HFFc6 (cell line): ENCODE measurements around the gene PCDHA4. TPM values are rescaled to one million over a fixed set of nuclear protein-coding genes. Genes with fewer than 3 reads are reported as not detected.
"Not testable (repeated sequence)": the region's sequence is repeated elsewhere in the genome, so short reads cannot be mapped to it uniquely, and the experiment has no call there.

Experiments used
- DNase-seq: peaks from one replicate; pipeline ENCODE4 v3.0.0-alpha.2; 2018
- H3K27ac Mint-ChIP-seq: 2 replicates; pipeline ENCODE4 v1.8.0; 2020; ENCODE audit warnings: mild to moderate bottlenecking, mixed read lengths
- H3K27me3 Mint-ChIP-seq: 2 replicates; pipeline ENCODE4 v1.8.0; 2021; ENCODE audit warnings: mild to moderate bottlenecking, moderate library complexity, mixed read lengths; ENCODE audit not compliant: insufficient read depth
- H3K36me3 Mint-ChIP-seq: 2 replicates; pipeline ENCODE4 v1.8.0; 2021; ENCODE audit warnings: low read depth, mixed read lengths
- H3K4me1 Mint-ChIP-seq: 2 replicates; pipeline ENCODE4 v1.8.0; 2020; ENCODE audit warnings: low read depth, mixed read lengths
- H3K4me3 Mint-ChIP-seq: 2 replicates; pipeline ENCODE4 v1.8.0; 2020; ENCODE audit warnings: mild to moderate bottlenecking, moderate library complexity, mixed read lengths
- H3K9me3 Mint-ChIP-seq: 2 replicates; pipeline ENCODE4 v1.8.0; 2020; ENCODE audit warnings: mild to moderate bottlenecking, mixed read lengths
- total RNA-seq, 6 experiments: library from RNA; stranded (reverse); fragmentation: NEBNext Ultra II Directional; extraction: Animal tissue kit (Norgen Biotek cat#: 25700); gene quantifications; 2 replicates in 1 of 6; 3 replicates in 5 of 6; pipeline ENCODE4 v1.2.3, GENCODE V29; 2021
- TF ChIP-seq, protein P1 (sequence below): fragments of 200-600 bp; sonication (generic); IDR thresholded peaks from 2 replicates; pipeline ENCODE4 v1.5.0; 2021; ENCODE audit warnings: antibody characterized with exemption, mild to moderate bottlenecking

Gene PCDHA4
- total RNA-seq, 6 experiments from 2014 or later = 0.05 TPM; not detected in 5

- Mint-ChIP-seq H3K27me3 (no peaks in the 10 kb centered on the region; the same call in 1 of the 2 replicates), H3K4me3 (no peak overlapping the region), H3K36me3 (peaks cover 5% of the 10 kb centered on the region; the same call in 1 of the 2 replicates), H3K4me1 (no peaks in the 10 kb centered on the region), H3K9me3 (0 out of 2 replicates have a peak, but pooled peaks cover 4% of the 10 kb centered on the region), H3K27ac (no peak overlapping the region)
- no peak for DNase-seq
- TF ChIP-seq, protein P1, sequence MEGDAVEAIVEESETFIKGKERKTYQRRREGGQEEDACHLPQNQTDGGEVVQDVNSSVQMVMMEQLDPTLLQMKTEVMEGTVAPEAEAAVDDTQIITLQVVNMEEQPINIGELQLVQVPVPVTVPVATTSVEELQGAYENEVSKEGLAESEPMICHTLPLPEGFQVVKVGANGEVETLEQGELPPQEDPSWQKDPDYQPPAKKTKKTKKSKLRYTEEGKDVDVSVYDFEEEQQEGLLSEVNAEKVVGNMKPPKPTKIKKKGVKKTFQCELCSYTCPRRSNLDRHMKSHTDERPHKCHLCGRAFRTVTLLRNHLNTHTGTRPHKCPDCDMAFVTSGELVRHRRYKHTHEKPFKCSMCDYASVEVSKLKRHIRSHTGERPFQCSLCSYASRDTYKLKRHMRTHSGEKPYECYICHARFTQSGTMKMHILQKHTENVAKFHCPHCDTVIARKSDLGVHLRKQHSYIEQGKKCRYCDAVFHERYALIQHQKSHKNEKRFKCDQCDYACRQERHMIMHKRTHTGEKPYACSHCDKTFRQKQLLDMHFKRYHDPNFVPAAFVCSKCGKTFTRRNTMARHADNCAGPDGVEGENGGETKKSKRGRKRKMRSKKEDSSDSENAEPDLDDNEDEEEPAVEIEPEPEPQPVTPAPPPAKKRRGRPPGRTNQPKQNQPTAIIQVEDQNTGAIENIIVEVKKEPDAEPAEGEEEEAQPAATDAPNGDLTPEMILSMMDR = no peak
Observed at GRCh38 chr5:140835622-140836510, 29.0 kb downstream of the PCDHA4 start.

- TF ChIP-seq, protein P1 = peak; percentile 34
- peaks cover 22% of the 10 kb centered on the region for H3K9me3 Mint-ChIP-seq
- H3K27ac Mint-ChIP-seq = no peak within 1 kb of the TSS
- DNase-seq = no peak
- peak within 1 kb of the TSS; percentile 54; the same call in 1 of the 2 replicates for H3K4me3 Mint-ChIP-seq
- H3K4me1 Mint-ChIP-seq = no peaks in the 10 kb centered on the region
- peaks cover 6% of the 10 kb centered on the region; the same call in 1 of the 2 replicates for H3K36me3 Mint-ChIP-seq
- no peaks in the 10 kb centered on the region; the same call in none of the 2 replicates for H3K27me3 Mint-ChIP-seq
Observed at GRCh38 chr5:140840978-140841962, 34.4 kb downstream of the PCDHA4 start, which contains the start of gene PCDHA8. PCDHA8 (plus strand) TSS chr5:140841187; CDS start chr5:140841322, 135 bp downstream.

DNA sequence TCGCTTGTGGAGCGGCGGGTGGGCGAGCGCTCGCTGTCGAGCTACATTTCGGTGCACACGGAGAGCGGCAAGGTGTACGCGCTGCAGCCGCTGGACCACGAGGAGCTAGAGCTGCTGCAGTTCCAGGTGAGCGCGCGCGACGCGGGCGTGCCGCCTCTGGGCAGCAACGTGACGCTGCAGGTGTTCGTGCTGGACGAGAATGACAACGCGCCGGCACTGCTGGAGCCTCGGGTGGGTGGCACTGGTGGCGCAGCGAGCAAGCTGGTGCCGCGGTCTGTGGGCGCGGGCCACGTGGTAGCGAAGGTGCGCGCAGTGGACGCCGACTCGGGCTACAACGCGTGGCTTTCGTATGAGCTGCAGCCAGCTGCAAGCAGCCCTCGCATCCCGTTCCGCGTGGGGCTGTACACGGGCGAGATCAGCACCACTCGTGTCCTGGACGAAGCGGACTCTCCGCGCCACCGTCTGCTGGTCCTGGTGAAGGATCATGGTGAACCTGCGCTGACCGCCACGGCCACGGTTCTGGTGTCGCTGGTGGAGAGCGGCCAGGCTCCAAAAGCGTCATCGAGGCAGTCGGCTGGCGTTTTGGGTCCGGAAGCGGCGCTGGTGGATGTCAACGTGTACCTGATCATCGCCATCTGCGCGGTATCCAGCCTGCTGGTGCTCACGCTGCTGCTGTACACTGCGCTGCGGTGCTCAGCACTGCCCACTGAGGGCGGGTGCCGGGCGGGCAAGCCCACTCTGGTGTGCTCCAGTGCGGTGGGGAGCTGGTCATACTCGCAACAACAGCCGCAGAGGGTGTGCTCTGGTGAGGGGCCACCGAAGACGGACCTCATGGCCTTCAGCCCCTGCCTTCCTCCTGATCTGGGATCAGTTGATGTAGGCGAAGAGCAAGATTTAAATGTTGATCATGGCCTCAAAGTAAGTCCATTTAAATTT is 36.2 kb downstream of the PCDHA4 start:
- H3K4me1 Mint-ChIP-seq = no peaks in the 10 kb centered on the region
- no peaks in the 10 kb centered on the region; the same call in 1 of the 2 replicates for H3K27me3 Mint-ChIP-seq
- H3K27ac Mint-ChIP-seq = no peak overlapping the region
- no peak for DNase-seq
- TF ChIP-seq, protein P1 = no peak
- H3K4me3 Mint-ChIP-seq = no peak overlapping the region
- H3K36me3 Mint-ChIP-seq = peaks cover 6% of the 10 kb centered on the region; the same call in 1 of the 2 replicates
- peaks cover 22% of the 10 kb centered on the region for H3K9me3 Mint-ChIP-seq

GRCh38 chr5:140848139-140849102 is 41.6 kb downstream of the PCDHA4 start, which contains the start of gene PCDHA9:
PCDHA9 (plus strand) TSS chr5:140848382; CDS start chr5:140848496, 114 bp downstream.
- H3K27me3 Mint-ChIP-seq, H3K27ac Mint-ChIP-seq, H3K4me3 Mint-ChIP-seq, H3K36me3 Mint-ChIP-seq, H3K4me1 Mint-ChIP-seq, H3K9me3 Mint-ChIP-seq, DNase-seq: not testable (repeated sequence)

- H3K27me3 Mint-ChIP-seq, DNase-seq, H3K27ac Mint-ChIP-seq, H3K36me3 Mint-ChIP-seq, H3K4me3 Mint-ChIP-seq, H3K9me3 Mint-ChIP-seq, H3K4me1 Mint-ChIP-seq: not testable (repeated sequence)
Observed at GRCh38 chr5:140849831-140850634, 43.2 kb downstream of the PCDHA4 start.
